Hematopoietic multipotent progenitor cell treated with erythropoietin and hydrocortisone succinate and interleukin-3 and kit ligand, for 6 days (in vitro differentiated cells): ENCODE measurements around the gene C9orf78.
"Not testable (repeated sequence)": the region's sequence is repeated elsewhere in the genome, so short reads cannot be mapped to it uniquely, and the experiment has no call there.

Experiments used
- DNase-seq: peaks from one replicate; pipeline ENCODE4 v3.0.0-alpha.2; 2015

The C9orf78 gene

DNA sequence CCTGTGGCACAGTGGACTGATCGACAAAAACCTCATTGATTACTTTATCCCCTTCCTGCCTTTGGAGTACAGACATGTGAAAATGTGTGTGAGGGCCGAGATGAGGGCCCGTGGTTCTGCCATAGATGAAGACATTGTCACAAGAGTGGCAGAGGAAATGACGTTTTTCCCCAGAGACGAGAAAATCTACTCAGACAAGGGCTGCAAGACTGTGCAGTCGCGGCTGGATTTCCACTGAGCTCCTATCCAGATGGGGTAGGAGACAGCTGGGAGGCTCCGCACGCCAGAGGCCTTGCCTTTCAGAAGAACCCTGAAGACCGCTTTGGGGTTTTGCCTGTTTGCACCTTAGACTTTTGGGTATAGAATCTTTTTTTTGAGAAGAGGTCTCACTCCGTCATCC is 25.7 kb downstream of the C9orf78 start:
- DNase-seq, result no peak

- no peak for DNase-seq
Measured at GRCh38 chr9:129806061-129806460, 29.0 kb downstream of the C9orf78 start.

DNA sequence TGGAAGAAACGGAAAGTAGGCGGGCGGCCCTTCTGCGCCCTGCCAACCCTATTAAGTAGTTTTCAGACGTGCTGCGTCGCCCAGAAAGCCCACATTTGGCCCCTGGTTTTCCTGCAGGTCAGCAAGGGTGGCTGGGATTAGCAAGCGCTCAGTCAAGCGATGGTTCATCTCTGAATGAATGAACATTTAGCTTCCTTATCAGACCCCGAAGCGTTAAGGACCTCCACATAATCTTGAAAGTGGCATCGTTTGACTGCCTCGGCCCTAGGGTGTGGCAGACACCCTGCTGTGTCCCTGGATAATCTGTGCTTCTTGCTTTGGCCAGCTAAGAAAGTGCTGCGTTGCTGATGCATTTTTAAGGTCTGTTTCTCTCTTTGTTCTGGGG is 31.4 kb downstream of the C9orf78 start:
- peak; percentile 73 for DNase-seq

DNA sequence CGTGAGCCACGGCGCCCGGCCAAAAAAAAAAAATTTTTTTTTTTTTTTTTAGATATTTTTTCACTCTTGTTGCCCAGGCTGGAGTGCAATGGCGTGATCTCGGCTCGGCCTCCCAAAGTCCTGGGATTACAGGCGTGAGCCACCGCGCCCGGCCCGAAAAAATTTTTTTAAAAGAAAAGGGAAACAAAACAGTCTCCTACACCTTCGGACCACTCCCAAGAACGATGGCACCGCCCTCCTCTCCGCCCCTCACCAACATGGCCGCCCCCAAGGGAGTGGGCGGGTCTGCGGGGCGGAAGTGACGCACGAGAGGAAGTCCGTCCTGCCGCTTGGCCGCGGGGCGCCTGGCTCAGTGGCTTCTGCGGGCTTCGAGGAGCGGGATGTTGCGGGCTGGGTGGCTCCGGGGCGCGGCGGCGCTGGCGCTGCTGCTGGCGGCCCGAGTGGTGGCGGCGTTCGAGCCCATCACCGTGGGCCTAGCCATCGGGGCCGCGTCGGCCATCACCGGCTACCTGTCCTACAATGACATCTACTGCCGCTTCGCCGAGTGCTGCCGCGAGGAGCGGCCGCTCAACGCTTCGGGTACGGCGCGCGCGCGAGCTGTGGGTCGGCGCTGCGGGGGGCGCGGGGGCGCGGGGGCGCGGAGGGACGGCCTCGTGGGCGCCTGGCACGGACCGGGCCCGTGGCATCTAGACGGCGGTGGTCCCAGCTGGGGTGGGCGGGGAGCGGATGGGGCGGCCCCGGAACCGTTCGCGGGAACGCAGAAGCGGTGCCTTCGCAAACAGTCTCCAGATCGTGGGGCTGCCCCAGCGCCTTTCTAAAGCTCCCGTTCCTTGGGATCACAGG is 32.0 kb downstream of the C9orf78 start, which contains the start of gene TOR1B:
TSS of gene TOR1B (plus strand) at position 352 of the 843 bp plus-strand sequence. CDS start at position 381, 29 bp downstream.
- DNase-seq, result peak; percentile 96

DNA sequence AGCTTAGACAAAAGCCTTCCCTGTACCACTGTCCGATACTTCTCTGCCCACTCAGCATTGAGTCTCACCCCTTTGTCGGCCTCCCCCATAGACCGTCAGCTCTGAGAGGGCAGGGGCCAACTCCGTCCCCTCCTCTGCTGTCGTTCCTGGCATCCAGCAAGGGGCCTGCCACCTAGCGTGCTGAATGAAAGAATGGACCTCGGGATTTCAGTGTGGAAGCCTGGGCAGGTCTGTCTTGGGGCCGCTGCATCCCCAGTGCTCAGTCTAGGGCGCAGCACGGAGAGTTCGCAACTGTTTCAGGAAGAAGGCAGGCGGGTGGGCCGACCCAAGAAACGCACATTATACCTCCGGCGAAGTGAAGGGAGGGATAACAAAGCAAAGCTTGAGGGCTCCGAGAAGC is 33.6 kb downstream of the C9orf78 start:
- no peak for DNase-seq

- DNase-seq, result no peak
Measured at GRCh38 chr9:129798973-129799372, 36.1 kb downstream of the C9orf78 start.

DNA sequence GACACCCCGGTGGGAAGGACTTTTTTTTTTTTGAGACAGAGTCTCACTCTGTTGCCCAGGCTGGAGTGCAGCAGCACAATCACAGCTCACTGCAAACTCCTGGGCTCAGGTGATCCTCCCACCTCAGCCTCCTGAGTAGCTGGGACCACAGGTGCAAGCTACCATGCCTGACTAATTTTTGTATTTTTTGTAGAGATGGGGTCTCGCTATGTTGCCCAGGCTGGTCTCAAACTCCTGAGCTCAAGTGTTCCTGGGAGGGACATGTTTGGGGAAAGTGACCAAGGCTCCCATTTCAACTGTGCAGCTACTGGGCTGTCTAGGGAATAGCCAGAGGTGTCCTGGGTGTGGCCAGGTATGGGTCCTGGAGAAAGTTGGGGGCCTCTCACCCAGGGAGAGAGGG is 39.0 kb downstream of the C9orf78 start:
- DNase-seq, result not testable (repeated sequence)

- no peak for DNase-seq
Measured at GRCh38 chr9:129794549-129794948, 40.5 kb downstream of the C9orf78 start.

- DNase-seq, result peak; percentile 70
Measured at GRCh38 chr9:129786481-129786880, 48.6 kb downstream of the C9orf78 start.

DNA sequence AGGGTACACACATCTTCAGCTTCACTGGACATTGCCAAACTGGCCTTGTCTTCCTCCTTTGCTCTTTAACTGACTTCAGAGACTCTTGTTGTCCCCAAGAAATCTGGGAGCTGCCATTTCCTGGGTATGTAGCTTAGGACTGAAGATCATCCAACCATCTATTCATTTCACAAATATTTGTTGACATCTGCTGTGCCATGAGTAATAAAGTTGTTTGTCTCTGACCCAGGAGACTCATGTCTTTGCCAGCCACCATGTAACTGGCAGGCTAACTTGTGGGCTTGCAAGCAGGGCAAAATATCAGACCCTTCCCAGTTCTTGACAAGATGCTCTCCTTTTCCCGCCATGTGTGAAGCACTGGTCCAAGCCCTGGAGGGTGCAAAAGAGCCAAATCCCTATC is 49.2 kb downstream of the C9orf78 start:
- DNase-seq, result no peak

DNA sequence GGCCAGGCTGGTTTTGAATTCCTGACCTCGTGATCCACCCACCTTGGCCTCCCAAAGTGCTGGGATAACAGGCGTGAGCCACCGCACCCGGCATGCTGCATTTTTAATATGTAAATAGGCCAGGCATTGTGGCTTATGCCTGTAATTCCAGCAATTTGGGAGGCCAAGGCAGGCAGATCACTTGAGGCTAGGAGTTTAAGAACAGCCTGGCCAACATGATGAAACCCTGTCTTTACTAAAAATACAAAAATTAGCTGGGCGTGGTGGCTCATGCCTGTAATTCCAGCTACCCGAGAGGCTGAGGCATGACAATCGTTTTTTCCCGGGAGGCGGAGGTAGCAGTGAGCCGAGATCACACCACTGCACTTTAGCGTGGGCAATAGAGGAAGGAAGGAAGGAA is 50.1 kb downstream of the C9orf78 start:
- not testable (repeated sequence) for DNase-seq

- peak; percentile 91 for DNase-seq
Measured at GRCh38 chr9:129783516-129784361, 51.3 kb downstream of the C9orf78 start.

DNA sequence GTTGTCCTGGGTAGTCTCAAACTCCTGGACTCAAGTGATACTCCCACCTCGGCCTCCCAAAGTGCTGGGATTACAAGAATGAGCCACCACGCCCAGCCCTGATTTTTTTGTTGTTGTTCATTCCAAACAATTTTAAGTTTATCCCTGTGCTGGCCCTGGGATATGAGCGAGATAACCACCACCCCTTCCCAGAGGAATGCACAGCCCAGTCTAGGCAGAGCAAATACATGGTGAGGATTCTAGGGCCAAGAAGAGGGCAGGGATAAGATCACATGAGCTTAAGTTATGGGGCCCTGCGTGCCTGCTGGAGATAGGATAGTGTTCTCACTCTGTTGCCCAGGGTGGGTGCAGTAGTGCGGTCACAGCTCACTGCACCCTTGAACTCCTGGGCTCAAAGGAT is 53.1 kb downstream of the C9orf78 start:
- DNase-seq, result no peak

DNA sequence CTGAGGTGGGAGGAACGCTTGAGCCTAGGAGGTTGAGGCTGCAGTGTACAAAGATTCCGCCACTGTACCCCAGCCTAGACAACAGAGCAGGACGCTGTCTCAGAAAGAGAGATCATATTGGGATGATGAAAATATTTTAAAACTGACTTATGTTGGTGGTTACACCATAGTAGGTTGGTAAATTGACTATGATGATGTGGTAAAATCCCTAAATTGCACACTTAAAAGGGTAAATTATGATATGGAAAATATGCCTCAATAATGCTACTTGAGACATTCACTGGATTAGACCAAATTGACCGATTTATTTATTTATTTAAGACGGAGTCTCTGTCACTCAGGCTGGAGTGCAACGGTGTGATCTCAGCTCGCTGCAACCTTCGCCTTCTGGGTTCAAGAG is 53.9 kb downstream of the C9orf78 start:
- DNase-seq, result no peak

GRCh38 chr9:129779560-129780190 is 55.4 kb downstream of the C9orf78 start:
- no peak for DNase-seq

GRCh38 chr9:129778469-129778868 is 56.6 kb downstream of the C9orf78 start:
- DNase-seq, result no peak

DNA sequence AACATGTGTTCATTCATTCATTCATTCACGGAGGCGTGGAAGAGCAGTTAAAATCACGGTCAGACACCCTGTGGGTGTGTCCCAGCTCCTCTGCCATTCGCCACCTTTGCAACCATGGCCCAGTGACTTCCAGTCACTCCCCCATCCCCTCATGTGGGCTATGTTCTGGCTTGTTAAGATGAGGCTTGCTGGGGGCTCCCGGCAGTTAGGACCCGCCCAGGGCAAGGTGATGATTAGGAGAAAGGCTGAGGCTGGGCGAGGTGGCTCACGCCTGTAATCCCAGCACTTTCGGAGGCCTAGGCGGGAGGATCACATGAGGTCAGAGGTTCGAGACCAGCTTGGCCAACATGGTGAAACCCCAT is 57.3 kb downstream of the C9orf78 start:
- DNase-seq, result no peak
